GM21528 (cell line): ENCODE results near the gene HTRA3.

Source experiments
- ATAC-seq: cut with Tn5 transposase; IDR thresholded peaks from one replicate; pipeline ENCODE4 v1.9.1; 2021; ENCODE audit warnings: mild to moderate bottlenecking, moderate library complexity; ENCODE audit not compliant: unreplicated experiment, low FRiP score

The HTRA3 gene

GRCh38 chr4:8321771-8322170 is 52.2 kb downstream of the HTRA3 start:
- ATAC-seq = no peak

GRCh38 chr4:8322794-8323704 is 53.5 kb downstream of the HTRA3 start:
- no peak for ATAC-seq

GRCh38 chr4:8323947-8324555 is 54.5 kb downstream of the HTRA3 start:
- ATAC-seq = no peak

GRCh38 chr4:8324640-8325239 is 55.2 kb downstream of the HTRA3 start:
- ATAC-seq = no peak

- no peak for ATAC-seq
Observed at GRCh38 chr4:8325291-8325973, 55.9 kb downstream of the HTRA3 start.

- no peak for ATAC-seq
Observed at GRCh38 chr4:8326206-8326605, 56.7 kb downstream of the HTRA3 start.

- no peak for ATAC-seq
Observed at GRCh38 chr4:8328456-8328855, 58.9 kb downstream of the HTRA3 start.

DNA sequence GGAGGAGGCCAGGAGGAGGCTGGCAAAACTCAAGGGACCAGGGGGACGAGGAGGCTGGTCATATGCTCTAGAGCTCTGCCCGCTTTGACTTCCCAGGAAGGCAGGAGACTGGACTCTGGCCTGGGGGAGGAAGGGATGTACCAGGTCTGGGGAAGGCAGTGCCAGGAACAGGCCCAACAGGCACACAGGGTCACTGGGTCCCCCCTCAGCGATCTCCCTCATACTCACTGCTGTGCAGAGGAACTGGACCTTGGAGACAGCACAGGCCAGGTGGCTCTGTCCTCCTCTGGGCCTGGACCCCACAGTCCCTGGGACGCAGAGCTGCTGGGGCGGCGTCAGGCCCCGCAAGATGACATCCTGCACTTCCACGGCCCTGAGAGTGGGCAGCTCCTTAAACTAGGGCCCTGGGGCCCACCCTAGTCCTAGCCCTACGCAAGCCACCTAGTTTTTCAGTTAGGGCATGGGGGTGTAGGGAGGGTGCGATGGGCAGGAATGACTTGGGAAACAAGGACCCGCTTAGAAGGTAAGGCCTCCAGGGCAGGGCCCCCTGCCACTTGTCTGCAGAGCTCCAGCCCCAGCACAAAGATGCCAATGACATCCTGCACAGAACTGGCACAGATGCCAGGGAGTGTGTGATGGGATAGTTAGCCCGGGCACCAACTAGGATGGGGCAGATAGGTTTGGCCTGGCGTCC is 59.5 kb downstream of the HTRA3 start:
- no peak for ATAC-seq

DNA sequence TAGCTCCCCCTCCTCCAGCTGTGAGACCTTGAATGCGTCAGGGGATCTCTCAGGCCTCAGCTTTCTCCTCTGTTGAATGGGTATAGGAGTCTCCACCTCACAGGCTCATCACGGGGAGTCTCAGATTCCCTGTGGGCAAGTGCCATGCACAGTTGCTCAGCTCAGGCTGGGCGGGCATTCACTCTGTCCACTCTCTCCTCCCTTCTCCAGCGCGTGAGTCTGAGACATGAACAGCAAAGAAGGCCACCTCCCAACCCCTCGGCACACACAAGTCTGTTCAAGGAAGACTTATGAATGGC is 60.0 kb downstream of the HTRA3 start:
- ATAC-seq = no peak

GRCh38 chr4:8329859-8330761 is 60.6 kb downstream of the HTRA3 start:
- no peak for ATAC-seq

GRCh38 chr4:8330821-8331574 is 61.4 kb downstream of the HTRA3 start:
- no peak for ATAC-seq

- ATAC-seq = no peak
Observed at GRCh38 chr4:8331575-8331955, 62.0 kb downstream of the HTRA3 start.

DNA sequence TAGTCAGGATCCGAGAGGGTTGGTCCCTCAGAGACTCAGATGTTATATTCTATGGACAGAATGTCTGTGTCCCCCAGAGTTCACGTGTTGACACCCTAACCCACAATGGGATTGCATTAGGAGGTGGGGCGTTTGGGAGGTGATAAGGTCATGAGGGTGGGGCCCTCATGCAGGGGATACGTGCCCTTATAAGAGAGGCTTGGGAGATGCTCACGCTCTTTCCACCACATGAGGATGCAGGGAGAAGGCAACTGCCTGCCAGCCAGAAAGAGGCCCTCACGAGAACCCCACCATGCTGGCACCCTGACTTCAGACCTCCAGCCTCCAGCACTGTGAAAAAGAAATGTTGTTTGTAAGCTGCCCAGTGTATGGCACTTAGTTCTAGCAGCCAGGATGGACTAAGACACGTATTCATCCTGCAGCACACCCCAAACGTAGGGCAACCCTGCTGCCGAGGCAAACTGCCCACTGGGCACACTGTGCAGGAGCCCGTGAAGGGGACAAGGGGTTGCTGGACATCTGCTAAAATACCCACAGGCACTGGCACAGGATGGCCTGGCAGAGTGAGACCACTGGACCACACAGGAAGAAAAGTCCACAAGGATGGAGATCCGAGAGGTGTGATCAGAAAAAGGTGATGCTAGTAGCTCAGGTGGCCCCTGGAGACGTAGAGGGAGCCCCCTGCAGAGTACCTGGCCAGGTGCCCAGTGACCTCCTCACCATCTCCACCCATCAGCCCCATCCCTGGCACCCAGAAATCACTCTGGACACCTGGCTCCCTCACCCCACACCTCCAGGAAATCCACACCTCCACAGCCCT is 62.7 kb downstream of the HTRA3 start:
- no peak for ATAC-seq

DNA sequence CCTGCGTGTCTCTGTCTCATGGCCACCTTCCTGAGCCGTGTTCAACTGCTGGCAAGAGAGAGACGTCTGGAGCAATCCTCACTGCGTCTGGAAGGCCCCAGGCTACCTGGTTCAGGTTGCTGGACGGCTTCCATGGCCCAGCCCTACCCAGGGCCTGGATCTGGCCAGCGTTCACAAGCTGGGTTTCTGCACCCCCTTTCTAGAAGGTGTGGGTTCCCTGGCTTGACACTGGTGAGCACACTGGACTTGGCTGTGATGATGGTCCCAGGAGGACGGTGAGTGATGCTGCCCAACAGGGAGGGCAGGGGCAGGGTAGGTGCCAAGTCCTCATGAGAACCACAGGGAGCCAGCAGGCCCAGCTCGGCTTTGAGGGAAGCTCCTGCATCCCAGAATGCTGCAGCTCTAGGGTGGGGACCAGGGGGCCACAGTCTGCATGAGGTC is 63.4 kb downstream of the HTRA3 start:
- ATAC-seq = no peak

DNA sequence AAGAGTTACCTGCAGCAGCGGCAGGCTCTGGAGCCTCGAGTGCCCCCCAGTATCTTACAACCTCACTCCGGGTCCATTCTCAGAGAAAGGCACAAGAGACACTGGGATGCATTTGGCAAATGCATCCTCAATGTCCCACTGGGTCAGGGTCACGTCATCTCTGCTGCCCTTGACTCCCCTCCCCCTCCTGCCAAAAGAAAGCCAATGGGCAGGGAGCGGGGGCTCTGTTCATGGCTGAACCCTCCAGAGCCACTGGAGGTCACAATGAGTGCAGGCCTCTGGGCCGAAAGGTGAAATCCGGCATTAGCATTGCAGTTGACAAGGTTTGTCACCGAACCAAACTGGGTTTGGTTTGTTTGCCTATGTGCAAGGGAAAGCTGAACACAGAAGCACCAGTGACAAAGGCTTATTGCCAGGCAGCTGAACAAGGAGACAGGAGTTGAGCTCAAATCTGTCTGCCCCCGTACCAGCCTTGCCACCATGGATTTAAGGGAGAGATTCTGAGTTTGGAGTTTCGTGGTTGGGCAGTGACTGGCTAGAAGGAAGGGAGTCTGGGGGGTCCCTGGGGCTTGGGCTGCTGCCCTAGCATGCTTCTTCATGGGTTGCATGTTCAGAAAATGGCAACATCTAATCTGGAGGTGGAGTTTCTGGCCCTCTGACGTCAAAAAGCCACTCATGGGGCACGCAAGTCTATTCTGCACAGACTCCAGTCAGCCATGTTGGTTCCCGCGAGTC is 64.3 kb downstream of the HTRA3 start:
- ATAC-seq = no peak

DNA sequence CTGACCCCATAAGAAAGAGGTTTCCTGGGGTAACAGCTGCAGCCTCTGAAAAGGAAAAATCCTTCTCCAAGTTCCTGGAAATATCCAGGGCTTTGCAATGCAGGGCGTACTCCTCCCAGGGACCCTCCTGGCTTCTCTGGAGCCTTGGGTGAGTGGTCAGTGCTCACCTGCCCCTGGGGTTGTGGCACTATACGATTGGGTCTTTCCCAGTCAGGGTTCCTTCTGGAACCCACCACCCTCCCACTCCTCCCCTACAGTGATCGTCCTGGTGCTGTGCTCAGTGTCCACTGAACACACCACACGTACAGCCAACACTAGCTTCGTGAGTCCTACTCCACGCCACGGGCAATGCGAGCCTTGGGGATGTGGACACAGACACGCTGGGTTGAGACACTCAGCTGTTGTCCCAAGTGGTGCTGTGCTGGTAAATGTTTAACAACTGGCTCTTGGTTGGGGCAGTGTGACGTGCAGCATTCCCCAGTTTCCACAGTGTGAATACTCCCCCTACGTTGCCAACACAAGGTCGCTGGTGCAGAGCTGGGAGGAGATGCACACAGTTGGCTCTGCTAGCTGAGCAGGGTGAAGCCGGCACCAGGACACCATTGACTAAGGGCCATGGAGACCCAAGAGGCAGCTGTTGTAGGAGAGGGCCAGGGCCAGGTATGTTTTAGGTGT is 65.4 kb downstream of the HTRA3 start:
- no peak for ATAC-seq

DNA sequence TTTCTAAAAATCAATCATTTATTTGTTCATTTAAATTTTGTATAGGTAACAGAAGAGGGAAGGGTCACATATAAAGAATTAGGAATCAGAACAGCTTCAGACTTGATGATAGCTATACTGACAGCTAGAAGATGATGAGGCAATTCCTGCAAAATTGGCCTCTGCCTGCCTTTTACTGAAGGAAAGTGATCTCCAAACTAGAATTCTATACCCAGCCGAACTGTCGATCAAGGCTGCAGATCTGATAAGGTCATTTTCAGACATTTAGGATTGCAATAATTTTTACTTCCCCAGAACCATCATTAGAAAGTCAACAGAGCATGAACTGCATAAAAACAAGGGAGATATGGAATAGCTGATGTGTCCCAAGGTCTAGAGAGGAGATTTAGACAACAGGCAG is 66.3 kb downstream of the HTRA3 start:
- no peak for ATAC-seq
